ENCODE results near the gene IFIT1. TPM values are rescaled to one million over a fixed set of nuclear protein-coding genes. Genes with fewer than 3 reads are reported as not detected.
"Not testable (repeated sequence)": the region's sequence is repeated elsewhere in the genome, so short reads cannot be mapped to it uniquely, and the experiment has no call there.

IFIT1 gene
- total RNA-seq, 1 experiment from 2014 or later = 13.7 TPM

DNA sequence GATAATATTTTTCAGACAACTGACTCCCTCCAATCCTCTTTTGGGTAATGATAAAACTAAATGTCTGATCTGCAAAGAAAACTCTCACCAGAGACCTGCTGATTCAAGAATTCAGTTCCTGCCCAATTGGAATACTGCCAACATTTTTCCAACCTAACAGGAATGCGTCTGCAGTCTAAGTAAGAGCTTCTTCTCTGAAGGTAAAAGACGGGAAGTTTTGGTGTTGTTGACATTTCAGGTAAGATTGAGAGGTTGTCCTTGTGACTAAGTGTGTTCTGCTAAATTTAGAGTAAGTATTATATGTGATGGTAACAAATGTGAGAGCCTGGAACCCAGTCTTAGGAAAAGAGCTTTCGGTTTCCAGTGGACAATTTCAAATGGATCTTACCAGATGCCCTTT is 39.6 kb downstream of the IFIT1 start:
- DNase-seq (ENCODE audit: low read depth) = peak; percentile 35

DNA sequence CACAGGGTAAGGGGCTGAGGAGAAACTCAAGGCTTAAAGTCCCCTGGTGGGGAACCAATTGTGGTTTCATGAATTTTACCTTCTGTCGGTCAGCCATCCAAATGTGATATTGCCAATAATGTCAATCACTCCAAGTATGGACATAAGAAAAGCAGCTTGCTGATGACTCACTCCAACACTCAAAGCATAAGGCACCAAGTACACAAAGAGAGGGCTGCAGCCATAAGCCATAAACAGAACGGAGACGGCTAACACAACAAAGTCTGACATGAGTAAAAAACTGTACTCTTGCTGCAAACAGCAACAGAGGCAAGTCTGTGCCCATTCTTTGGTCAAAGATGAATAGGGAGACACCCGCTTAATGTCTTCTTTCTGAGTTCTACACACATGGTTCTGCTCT is 46.1 kb downstream of the IFIT1 start:
- no peak for DNase-seq (ENCODE audit: low read depth)

DNA sequence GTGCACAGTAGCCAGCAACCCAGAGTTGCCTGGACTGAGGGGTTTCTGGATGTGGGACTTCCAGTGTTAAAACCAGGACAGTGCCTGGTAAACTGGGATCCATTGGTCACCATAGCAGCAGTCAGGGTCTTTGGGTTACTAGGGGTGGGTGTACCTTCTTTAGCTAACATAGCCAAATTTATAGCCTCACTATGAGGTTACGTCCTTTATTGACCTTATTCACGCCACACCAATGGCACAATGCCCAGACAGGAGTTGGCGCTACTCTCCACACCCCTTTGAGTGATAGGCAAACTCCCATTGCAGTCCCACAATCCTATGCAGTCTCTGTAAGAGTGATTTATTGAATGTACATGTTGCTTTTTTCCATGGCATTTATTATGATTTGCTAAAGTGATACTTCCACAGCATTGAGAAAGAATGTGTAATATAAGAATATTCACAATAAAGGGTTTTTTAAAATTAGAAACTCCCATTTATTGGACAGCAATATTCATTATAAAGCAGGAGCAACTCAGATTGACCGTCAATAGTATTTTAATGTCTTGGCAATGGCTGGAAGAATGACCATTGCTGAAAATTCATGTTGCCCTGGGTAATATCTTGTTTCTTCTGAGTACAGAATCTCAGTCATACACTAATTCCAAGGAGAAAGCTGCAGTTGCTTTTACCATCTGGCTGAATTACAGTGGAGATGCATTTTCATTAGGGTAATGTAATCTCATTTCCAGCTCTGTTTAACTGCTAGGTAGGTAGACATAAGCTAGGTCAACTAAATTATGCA is 48.0 kb downstream of the IFIT1 start:
- no peak for DNase-seq (ENCODE audit: low read depth)

DNA sequence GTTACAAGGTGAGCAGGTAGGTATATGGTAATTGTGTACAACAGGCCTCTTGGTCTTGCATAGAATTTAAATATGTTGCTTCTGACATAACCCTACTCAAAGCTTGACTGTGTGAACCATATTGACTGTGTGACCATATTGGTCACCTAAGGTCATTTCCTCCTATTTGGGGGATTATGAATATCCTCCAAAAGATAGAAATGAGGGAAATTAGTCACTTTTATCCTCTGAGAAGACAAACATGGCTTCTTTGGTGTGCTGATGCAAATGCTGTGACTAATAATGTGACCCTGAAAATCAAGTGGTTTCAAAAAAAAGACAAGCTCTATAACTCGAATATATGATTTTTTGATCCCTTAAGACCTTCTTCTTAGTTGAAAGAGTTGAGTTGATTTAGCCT is 49.9 kb downstream of the IFIT1 start:
- DNase-seq (ENCODE audit: low read depth) = no peak

DNA sequence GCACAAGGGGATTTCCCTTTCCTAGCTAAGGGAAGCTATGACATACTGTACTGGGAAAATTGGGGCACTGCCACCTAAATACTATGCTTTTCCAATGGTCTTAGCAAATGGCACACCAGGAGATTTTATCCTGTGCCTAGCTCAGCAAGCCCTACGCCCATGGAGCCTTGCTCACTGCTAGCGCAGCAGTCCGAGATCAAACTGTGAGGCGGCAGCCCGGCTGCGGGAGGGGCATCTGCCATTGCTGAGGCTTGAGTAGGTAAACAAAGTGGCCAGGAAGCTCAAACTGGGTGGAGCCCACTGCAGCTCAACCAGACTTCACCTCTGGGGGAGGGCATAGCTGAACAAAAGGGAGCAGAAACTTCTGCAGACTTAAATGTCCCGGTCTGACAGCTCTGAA is 52.4 kb downstream of the IFIT1 start:
- DNase-seq (ENCODE audit: low read depth) = not testable (repeated sequence)

DNA sequence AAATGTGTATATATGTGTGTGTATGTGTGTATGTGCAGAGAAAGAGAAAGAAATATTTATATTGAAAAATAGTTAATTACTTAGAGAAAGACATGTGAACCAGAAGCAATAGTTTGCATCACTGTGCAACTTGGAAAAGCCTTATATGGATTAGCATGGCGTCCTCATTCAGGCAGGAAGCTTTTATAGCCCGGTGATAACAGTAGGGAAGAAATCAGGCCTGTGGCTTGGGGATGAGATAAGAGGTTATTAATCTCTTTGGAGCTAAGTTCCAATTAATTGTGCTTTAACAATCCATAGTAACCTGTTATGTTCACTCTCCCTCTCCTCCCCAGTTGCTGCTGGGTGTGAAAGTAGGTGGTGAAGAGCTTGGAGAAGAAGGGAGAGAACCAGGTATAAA is 58.5 kb downstream of the IFIT1 start:
- DNase-seq (ENCODE audit: low read depth) = no peak

DNA sequence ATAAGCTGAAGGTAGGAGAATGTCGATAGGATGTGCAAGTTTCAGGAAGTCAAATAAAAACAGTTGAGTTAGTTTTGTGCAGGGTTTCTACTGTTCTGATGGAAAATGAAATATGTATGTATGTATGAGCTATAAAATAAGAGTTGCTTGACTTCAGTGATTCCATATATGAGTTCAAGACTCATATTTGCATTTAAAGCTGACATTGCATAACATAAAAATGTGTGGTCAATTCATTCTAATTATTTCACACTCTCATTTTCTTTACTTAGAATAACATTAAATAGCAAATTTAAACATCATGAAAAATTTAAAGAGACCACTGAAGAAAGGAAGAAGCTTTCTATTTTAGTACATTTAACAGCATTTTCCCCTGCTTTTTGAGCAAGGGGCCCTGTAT is 59.8 kb downstream of the IFIT1 start:
- no peak for DNase-seq (ENCODE audit: low read depth)

DNA sequence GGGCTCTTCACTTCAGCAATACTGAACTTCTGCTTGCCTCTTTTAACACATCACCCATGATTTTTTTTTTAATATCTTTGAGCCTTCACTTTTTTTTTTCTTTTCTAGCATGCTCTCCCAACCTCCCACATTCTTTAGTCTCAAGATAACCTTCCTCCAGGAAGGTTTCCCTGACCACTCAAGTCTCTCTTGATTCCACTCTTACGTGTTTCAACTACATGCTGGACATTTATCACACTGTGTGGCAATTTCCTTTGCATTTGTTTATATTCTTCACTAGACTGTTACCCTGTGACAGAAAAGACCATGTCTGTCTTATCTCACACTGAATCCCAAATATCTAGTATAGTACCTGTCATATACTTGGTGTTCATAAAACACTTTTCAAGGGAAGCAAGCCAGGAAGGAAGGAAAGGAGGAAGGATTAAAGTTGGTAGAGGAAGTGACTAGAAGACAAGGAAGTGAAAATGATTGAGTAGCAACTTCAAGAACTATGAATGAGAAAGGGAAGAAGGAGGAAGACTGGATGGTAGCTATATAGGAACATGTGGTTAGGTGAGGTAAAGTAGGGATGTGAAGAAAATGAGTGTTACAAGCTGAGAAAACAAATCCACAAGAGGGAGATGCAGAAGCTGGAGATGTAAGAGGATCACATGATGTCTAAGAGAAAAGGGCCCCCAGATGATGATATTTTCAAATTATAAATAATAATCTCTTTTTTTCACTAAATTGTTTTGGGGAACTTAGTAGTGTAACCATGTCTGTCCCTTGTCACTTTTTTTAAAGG is 62.3 kb downstream of the IFIT1 start:
- no peak for DNase-seq (ENCODE audit: low read depth)

Other genes starting within 250 kb of the IFIT1 start
- gene CH25H, start 185.3 kb upstream of the IFIT1 start, total RNA-seq (2014; rRNA removed; shearing (Covaris generic)) = 0.80 TPM in 1 of 2 replicates, not detected in the other
- gene LIPA, start 140.8 kb upstream of the IFIT1 start, total RNA-seq (2014; rRNA removed; shearing (Covaris generic)) = 15.6 and 16.2 TPM in 2 replicates
- gene IFIT2, start 90.6 kb upstream of the IFIT1 start, total RNA-seq (2014; rRNA removed; shearing (Covaris generic)) = 7.1 and 8.5 TPM in 2 replicates
- 28.3 and 31.5 TPM in 2 replicates for gene IFIT3, start 64.6 kb upstream of the IFIT1 start, total RNA-seq (2014; rRNA removed; shearing (Covaris generic))
- 0.09 TPM in 1 of 2 replicates, not detected in the other for gene IFIT1B, start 14.6 kb upstream of the IFIT1 start, total RNA-seq (2014; rRNA removed; shearing (Covaris generic))
- gene IFIT5, start 21.9 kb downstream of the IFIT1 start, total RNA-seq (2014; rRNA removed; shearing (Covaris generic)) = 12.6 and 15.4 TPM in 2 replicates
- 0.06 and 0.24 TPM in 2 replicates for gene SLC16A12, start 143.0 kb downstream of the IFIT1 start, total RNA-seq (2014; rRNA removed; shearing (Covaris generic))

Measured in Daoy (cell line).